Neuronal stem cell (in vitro differentiated cells): ENCODE measurements around the gene KRT8.

Source experiments
- DNase-seq: peaks from one replicate; pipeline ENCODE4 v3.0.0-alpha.2; 2013; ENCODE audit warnings: low spot score
- H2AFZ ChIP-seq: one replicate; pipeline ENCODE4 v1.6.1; 2013; ENCODE audit warnings: mild to moderate bottlenecking, low read length, inconsistent platforms
- H2AK5ac ChIP-seq: 2 replicates; pipeline ENCODE4 v1.6.1; 2013; ENCODE audit warnings: low read depth, mild to moderate bottlenecking, inconsistent platforms, low read length, moderate library complexity, mixed read lengths
- H2BK120ac ChIP-seq: 2 replicates; pipeline ENCODE4 v1.6.1; 2013; ENCODE audit warnings: low read depth, mild to moderate bottlenecking, inconsistent platforms, low read length, moderate library complexity, mixed read lengths
- H2BK12ac ChIP-seq: one replicate; pipeline ENCODE4 v1.6.1; 2013; ENCODE audit warnings: low read length, inconsistent platforms
- H2BK15ac ChIP-seq: 2 replicates; pipeline ENCODE4 v1.6.1; 2013; ENCODE audit warnings: mild to moderate bottlenecking, low read length, inconsistent platforms, mixed read lengths
- H2BK5ac ChIP-seq: one replicate; pipeline ENCODE4 v1.6.1; 2013; ENCODE audit warnings: inconsistent platforms, mild to moderate bottlenecking, low read length, moderate library complexity
- H3K14ac ChIP-seq: one replicate; pipeline ENCODE4 v1.6.1; 2013; ENCODE audit warnings: low read length, inconsistent platforms
- H3K18ac ChIP-seq: 2 replicates; pipeline ENCODE4 v1.6.1; 2013; ENCODE audit warnings: low read length, inconsistent platforms
- H3K23ac ChIP-seq: 2 replicates; pipeline ENCODE4 v1.6.1; 2013; ENCODE audit warnings: low read depth, mild to moderate bottlenecking, mixed read lengths, low read length, inconsistent platforms; ENCODE audit not compliant: poor library complexity
- H3K27ac ChIP-seq: replicated peaks from 3 replicates; pipeline ENCODE4 v1.5.1; 2013; ENCODE audit warnings: low read length, inconsistent platforms
- H3K27me3 ChIP-seq, 3 experiments: 2 replicates each; pipeline ENCODE4 v1.6.1; 2013; ENCODE audit warnings: low read length in 3 of 3, mild to moderate bottlenecking in 2 of 3, inconsistent platforms in 1 of 3, low read depth in 1 of 3, mixed read lengths in 1 of 3, moderate library complexity in 1 of 3; ENCODE audit not compliant: control insufficient read depth in 3 of 3, insufficient read depth in 3 of 3
- H3K36me3 ChIP-seq, 2 donors: replicated peaks in 1 of 2; 2 replicates each; pipeline ENCODE4 v1.6.1; 2013; ENCODE audit warnings: low read length in 2 of 2; ENCODE audit not compliant: control insufficient read depth in 2 of 2, insufficient read depth in 2 of 2
- H3K4ac ChIP-seq: 2 replicates; pipeline ENCODE4 v1.6.1; 2013; ENCODE audit warnings: inconsistent platforms, mild to moderate bottlenecking, low read length, moderate library complexity
- H3K4me1 ChIP-seq, 2 donors: 1 replicate in 1 of 2; 2 replicates in 1 of 2; pipeline ENCODE4 v1.6.1; 2013; ENCODE audit warnings: low read length in 2 of 2, low read depth in 1 of 2; ENCODE audit not compliant: control insufficient read depth in 2 of 2, insufficient read depth in 1 of 2
- H3K4me2 ChIP-seq: one replicate; pipeline ENCODE4 v1.6.1; 2013; ENCODE audit warnings: mild to moderate bottlenecking, low read length, inconsistent platforms; ENCODE audit not compliant: insufficient read depth, poor library complexity, severe bottlenecking
- H3K4me3 ChIP-seq, 2 donors: 2 replicates each; pipeline ENCODE4 v1.5.1; 2013; ENCODE audit warnings: low read length in 2 of 2, mild to moderate bottlenecking in 2 of 2, inconsistent platforms in 1 of 2, moderate library complexity in 1 of 2
- H3K79me1 ChIP-seq: one replicate; pipeline ENCODE4 v1.6.1; 2013; ENCODE audit warnings: low read depth, mild to moderate bottlenecking, inconsistent platforms, low read length, moderate library complexity
- H3K9ac ChIP-seq: one replicate; pipeline ENCODE4 v1.6.1; 2013; ENCODE audit warnings: mild to moderate bottlenecking, low read depth, low read length, inconsistent platforms; ENCODE audit not compliant: poor library complexity
- H3K9me3 ChIP-seq, 2 donors: replicated peaks in 1 of 2; 2 replicates each; pipeline versions ENCODE3 to v1.6.1; 2013; ENCODE audit warnings: low read length in 2 of 2, mild to moderate bottlenecking in 2 of 2, inconsistent platforms in 1 of 2, low read depth in 1 of 2, mixed read lengths in 1 of 2, moderate library complexity in 1 of 2; ENCODE audit not compliant: control insufficient read depth in 2 of 2, insufficient read depth in 1 of 2
- H4K8ac ChIP-seq: one replicate; pipeline ENCODE4 v1.6.1; 2013; ENCODE audit warnings: low read depth, mild to moderate bottlenecking, inconsistent platforms, low read length, moderate library complexity
- H4K91ac ChIP-seq: one replicate; pipeline ENCODE4 v1.6.1; 2013; ENCODE audit warnings: low read length, low read depth, mild to moderate bottlenecking, inconsistent platforms; ENCODE audit not compliant: poor library complexity
- WGBS, 2 donors: extraction: QIAGEN DNeasy Blood & Tissue Kit; methylation state at CpG; one replicate each; pipeline ENCODE4 v1.1.7; 2013; ENCODE audit warnings: missing lambda C conversion rate in 2 of 2, mixed read lengths in 1 of 2; ENCODE audit not compliant: insufficient read length in 2 of 2, insufficient replicate concordance in 1 of 2; ENCODE audit errors: extremely low coverage in 2 of 2; 5-methylcytosine and 5-hydroxymethylcytosine counted together

Gene KRT8

DNA sequence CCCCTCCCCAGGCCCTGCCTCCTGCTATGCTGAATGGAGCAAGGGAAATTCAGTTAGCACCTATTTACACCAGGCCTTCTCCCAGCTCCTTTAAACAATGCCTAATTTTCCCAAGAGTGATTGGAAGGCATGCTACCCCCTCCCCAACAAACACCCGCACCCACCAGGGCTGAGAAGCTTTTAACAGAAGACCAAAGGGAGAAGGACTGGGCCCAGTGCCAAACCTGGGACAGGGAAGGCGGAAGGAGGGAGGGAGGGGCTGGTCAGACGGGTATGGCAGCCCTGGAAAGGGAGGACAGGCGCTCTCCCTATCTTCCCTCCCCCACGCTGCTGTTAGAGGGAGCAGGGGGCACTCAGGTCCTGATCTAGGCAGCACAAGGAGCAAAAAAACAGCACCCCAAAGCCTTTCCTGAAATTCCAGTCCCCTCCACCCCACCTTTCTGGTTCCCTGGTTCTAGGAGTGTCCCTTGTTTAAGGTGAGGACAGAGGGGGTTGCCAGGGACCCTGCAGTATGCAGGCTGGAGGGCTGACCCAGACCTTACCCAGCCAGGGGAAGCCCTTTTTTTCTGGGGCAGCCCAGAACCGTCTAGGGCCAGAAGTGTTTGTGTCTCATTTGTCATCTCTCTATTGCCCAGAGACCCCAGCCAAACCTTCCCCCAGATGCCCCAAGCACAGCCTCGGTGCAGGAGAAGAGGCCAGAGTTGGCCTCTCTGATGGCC lies 2.4 kb upstream of the KRT8 start:
- Histone ChIP-seq H4K8ac (no peak overlapping the region), H3K18ac (peak overlapping the region; percentile 86), H2BK5ac (peak overlapping the region; percentile 40), H2AFZ (peak overlapping the region; percentile 68), H2BK120ac (no peak overlapping the region), H2BK12ac (no peak overlapping the region), H3K9ac (peak overlapping the region; percentile 32), H3K79me1 (no peaks in the 10 kb centered on the region), H3K27ac (no peak overlapping the region), H4K91ac (peak overlapping the region; percentile 14), H3K4me2 (no peak overlapping the region), H3K27me3 (peaks cover 0 to 10% (median 0%) of the 10 kb centered on the region in 3 experiments), H3K9me3 (no peaks in the 10 kb centered on the region), H3K4ac (no peak overlapping the region), H3K36me3 (no peaks in the 10 kb centered on the region), H3K14ac (no peak overlapping the region), H3K4me3 (no peak overlapping the region), H3K4me1 (peaks cover 2 to 7% of the 10 kb centered on the region in 2 donors), H2BK15ac (peak overlapping the region; percentile 77), H3K23ac (peak overlapping the region; percentile 75), H2AK5ac (peak overlapping the region; percentile 40)
- no CpG with 5 or more reads among the region's 7 CpGs for WGBS, 2 donors
- no peak for DNase-seq

DNA sequence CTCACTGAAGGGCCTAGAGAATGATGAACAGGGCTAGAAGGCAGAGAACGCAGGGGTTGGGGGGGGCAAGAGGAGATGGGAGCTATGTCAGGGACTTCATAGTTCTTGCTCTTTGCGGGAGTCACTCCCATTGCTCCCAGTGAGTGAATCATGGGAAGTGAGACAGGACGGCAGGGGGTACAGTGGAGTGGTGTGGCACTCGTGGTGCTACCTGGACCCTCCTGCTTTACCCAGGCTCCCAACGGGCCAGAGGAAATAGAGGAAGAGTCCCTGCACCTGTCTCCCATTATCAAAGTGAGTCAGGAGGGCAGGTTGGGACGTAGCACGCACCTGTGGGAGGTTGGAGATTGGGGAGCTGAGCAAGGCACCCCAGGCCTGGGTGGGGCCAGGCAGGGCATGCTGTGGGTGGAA lies 1.3 kb upstream of the KRT8 start:
- Histone ChIP-seq H2BK5ac (no peak overlapping the region), H4K91ac (no peak overlapping the region), H2BK15ac (no peak overlapping the region), H2BK12ac (peak overlapping the region; percentile 75), H3K4me2 (no peak overlapping the region), H3K4me3 (peak overlapping the region in 1 of 2 donors; percentile 7), H3K4me1 (peaks cover 2 to 7% of the 10 kb centered on the region in 2 donors), H3K36me3 (peaks cover 0 to 9% of the 10 kb centered on the region in 2 donors), H2AK5ac (no peak overlapping the region), H2BK120ac (peak overlapping the region; percentile 68), H3K23ac (peak overlapping the region; percentile 13), H3K18ac (peak overlapping the region; percentile 23), H3K27ac (no peak overlapping the region), H3K9me3 (no peaks in the 10 kb centered on the region), H3K4ac (no peak overlapping the region), H4K8ac (no peak overlapping the region), H3K9ac (no peak overlapping the region), H3K27me3 (peaks cover 0 to 10% (median 0%) of the 10 kb centered on the region in 3 experiments), H2AFZ (no peak overlapping the region), H3K14ac (no peak overlapping the region), H3K79me1 (no peaks in the 10 kb centered on the region)
- DNase-seq = no peak
- WGBS, 2 donors = no CpG with 5 or more reads among the region's 7 CpGs

DNA sequence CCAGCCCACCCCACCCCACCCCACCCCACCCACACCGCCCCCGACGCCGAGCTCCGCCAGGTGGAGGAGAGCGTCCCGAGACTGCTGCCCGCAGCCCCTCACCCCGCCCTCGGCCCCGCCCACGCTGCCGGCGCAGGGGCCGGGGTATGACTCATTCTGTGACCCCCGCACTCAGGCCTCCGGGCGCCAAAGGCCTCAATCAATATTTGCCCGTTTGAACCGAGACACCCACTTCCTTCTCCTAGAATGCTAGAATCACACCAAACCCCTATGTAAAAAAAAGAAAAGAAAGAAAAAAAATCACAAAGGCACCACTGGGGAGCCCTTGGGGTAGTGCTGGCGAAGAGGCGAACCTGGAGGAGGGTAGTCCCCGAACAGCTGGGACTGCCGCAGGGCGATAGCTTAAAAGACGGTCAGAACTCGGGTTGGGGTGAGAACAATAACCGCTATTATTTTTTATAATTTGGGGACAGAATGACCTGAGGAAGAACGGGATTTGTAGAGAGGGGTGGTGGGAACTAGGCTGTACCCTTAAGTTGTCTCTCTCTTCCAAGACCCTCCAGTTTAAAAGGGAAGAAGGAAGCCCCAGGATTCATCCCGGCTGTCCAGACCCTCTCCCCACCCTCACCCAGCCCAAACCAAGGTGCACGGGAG lies 894 bp downstream of the KRT8 start:
- Histone ChIP-seq H3K4me1 (peaks cover 2 to 7% of the 10 kb centered on the region in 2 donors), H3K9me3 (no peaks in the 10 kb centered on the region), H3K4me2 (peak overlapping the region; percentile 77), H3K79me1 (no peaks in the 10 kb centered on the region), H4K8ac (no peak overlapping the region), H2BK120ac (no peak overlapping the region), H3K23ac (peak overlapping the region; percentile 45), H3K36me3 (peaks cover 0 to 29% of the 10 kb centered on the region in 2 donors), H3K4me3 (peak overlapping the region; percentile 41 to 86), H4K91ac (peak overlapping the region; percentile 5), H2AK5ac (peak overlapping the region; percentile 88), H2AFZ (peak overlapping the region; percentile 81), H3K27me3 (peaks cover 0 to 10% (median 0%) of the 10 kb centered on the region in 3 experiments), H2BK5ac (peak overlapping the region; percentile 72), H3K4ac (no peak overlapping the region), H2BK15ac (peak overlapping the region; percentile 83), H2BK12ac (peak overlapping the region; percentile 12), H3K14ac (no peak overlapping the region), H3K9ac (peak overlapping the region; percentile 92), H3K27ac (no peak overlapping the region), H3K18ac (peak overlapping the region; percentile 81)
- no CpG with 5 or more reads among the region's 31 CpGs for WGBS, 2 donors
- DNase-seq = peak; percentile 56

DNA sequence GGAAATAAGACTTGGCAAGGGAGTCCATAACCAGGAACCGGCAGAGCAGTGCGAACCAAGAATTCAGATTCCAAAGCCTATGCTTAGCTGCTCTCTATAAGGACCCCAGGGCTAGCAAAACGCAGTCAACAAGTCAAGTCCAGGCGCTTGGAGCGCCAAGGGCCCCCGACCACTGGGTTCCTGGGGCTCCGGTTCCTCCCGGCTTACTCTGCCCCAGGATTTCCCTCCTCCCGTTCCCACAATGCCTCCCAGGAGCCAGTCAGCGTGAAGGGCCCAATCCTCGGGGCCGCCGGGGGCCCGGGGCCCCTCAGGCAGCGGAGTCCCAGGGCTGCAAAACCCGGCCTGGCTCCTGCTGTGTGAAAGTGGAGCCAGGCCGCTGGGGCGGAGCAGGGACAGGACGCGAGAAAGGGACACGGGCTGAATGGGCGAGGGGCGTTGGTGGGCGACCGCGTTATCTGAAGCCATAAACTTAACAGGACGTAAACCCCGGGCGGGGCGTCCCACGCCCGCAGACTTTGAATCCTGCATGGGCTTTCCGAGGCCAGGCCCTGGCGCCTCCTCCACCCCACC lies 1.5 kb downstream of the KRT8 start:
- Histone ChIP-seq H3K4ac (no peak overlapping the region), H2BK5ac (no peak overlapping the region), H3K23ac (no peak overlapping the region), H2AFZ (peak overlapping the region; percentile 84), H2BK12ac (no peak overlapping the region), H3K9ac (no peak overlapping the region), H3K4me3 (peak overlapping the region; percentile 41 to 86), H2BK15ac (no peak overlapping the region), H3K27me3 (peaks cover 0 to 10% (median 0%) of the 10 kb centered on the region in 3 experiments), H3K79me1 (no peaks in the 10 kb centered on the region), H3K4me1 (peaks cover 2 to 7% of the 10 kb centered on the region in 2 donors), H3K27ac (peak overlapping the region; percentile 59), H3K14ac (no peak overlapping the region), H4K91ac (no peak overlapping the region), H4K8ac (no peak overlapping the region), H3K18ac (peak overlapping the region; percentile 92), H2BK120ac (no peak overlapping the region), H3K36me3 (peaks cover 0 to 31% of the 10 kb centered on the region in 2 donors), H3K4me2 (peak overlapping the region; percentile 34), H3K9me3 (no peaks in the 10 kb centered on the region), H2AK5ac (no peak overlapping the region)
- no CpG with 5 or more reads among the region's 34 CpGs for WGBS, 2 donors
- peak; percentile 94 for DNase-seq
